Neuron (in vitro differentiated cells): ENCODE data around the gene NPAS3.

ENCODE experiments used
- H2AFZ ChIP-seq: one replicate; pipeline ENCODE4 v1.6.1; 2013; ENCODE audit warnings: low read depth, mild to moderate bottlenecking, inconsistent platforms, low read length, moderate library complexity
- H3K27me3 ChIP-seq: one replicate; pipeline ENCODE4 v1.6.1; 2013; ENCODE audit warnings: low read length; ENCODE audit not compliant: insufficient read depth
- H3K36me3 ChIP-seq: one replicate; pipeline ENCODE4 v1.6.1; 2013; ENCODE audit warnings: low read length; ENCODE audit not compliant: insufficient read depth
- H3K4me1 ChIP-seq: one replicate; pipeline ENCODE4 v1.6.1; 2013; ENCODE audit warnings: low read length; ENCODE audit not compliant: insufficient read depth
- H3K4me3 ChIP-seq: 2 replicates; pipeline ENCODE4 v1.5.1; 2013; ENCODE audit warnings: mild to moderate bottlenecking, low read length, moderate library complexity
- H3K9me3 ChIP-seq: one replicate; pipeline ENCODE4 v1.6.1; 2013; ENCODE audit warnings: low read length

NPAS3 gene

GRCh38 chr14:33279865-33280264, 341.2 kb downstream of the NPAS3 start:
- H3K27me3 ChIP-seq = no peaks in the 10 kb centered on the region
- H3K4me3 ChIP-seq = no peak overlapping the region
- no peaks in the 10 kb centered on the region for H3K36me3 ChIP-seq
- H3K9me3 ChIP-seq = no peaks in the 10 kb centered on the region
- H3K4me1 ChIP-seq = peaks cover 10% of the 10 kb centered on the region
- no peak overlapping the region for H2AFZ ChIP-seq

DNA sequence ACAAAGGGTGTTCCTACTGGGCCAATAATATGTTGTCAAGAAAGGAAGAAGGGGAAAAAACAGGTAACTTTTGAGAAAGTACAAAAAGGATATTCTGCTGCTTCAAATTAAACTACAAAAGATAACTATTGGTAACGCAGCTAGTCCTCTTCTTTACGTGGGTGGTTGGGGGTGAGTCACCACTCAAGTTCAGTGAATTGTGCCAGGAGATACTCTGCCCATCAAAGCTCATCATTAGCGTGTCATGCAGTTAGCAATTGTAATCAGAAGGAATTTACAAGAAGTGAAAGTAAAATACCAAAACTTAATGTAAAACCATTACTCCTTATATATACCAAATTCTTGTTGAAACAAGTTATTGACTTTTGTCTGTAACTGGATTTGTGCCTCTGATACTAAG, 342.0 kb downstream of the NPAS3 start:
- peaks cover 10% of the 10 kb centered on the region for H3K4me1 ChIP-seq
- no peak overlapping the region for H3K4me3 ChIP-seq
- no peak overlapping the region for H2AFZ ChIP-seq
- no peaks in the 10 kb centered on the region for H3K27me3 ChIP-seq
- H3K36me3 ChIP-seq = no peaks in the 10 kb centered on the region
- no peaks in the 10 kb centered on the region for H3K9me3 ChIP-seq

DNA sequence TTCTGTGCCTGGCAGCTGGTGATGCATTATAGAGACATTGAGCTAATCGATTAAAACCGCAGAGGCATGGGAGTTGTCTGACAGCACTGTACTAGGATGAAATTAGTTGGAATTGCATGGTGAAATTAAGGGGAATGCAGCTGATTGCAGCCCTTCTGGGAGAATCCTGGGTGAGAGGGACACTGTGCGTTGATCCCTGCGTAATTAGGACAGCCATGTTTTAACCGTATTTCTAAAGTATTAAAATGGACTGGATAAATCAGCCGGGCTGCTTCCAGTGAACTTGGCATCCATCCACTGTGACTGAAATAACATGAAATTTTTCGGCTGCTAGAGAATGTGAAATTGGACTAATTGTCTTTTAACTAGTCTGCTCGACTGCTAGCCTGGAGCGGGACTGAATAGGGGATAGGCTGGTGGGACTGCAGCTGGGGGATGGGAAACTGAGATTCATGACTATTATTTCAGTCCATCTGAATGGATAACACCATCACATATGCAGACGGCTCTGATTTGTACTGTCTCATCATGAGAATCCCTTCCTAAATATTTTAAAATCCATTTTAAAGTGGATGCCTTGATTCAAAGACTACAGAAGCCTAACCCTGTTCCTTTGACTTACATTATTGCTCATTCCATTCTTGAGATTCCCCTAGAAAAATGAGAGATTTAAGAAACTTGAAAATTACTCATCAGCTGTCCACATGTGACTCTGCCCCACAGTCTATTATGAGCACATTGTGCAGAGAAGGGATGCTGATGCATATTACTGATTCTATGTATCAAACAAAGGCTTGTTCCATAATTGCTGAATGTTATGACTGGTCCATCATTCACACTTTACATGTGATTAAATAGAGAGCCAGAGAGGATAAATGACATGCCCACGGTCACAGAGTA, 343.9 kb downstream of the NPAS3 start:
- no peaks in the 10 kb centered on the region for H3K9me3 ChIP-seq
- H3K4me3 ChIP-seq = no peak overlapping the region
- H3K4me1 ChIP-seq = peaks cover 10% of the 10 kb centered on the region
- no peak overlapping the region for H2AFZ ChIP-seq
- peaks cover 2% of the 10 kb centered on the region for H3K36me3 ChIP-seq
- no peaks in the 10 kb centered on the region for H3K27me3 ChIP-seq

GRCh38 chr14:33285902-33286700, 347.4 kb downstream of the NPAS3 start:
- Histone ChIP-seq H3K9me3 (no peaks in the 10 kb centered on the region), H3K27me3 (no peaks in the 10 kb centered on the region), H3K4me1 (peaks cover 10% of the 10 kb centered on the region), H2AFZ (no peak overlapping the region), H3K4me3 (no peak overlapping the region), H3K36me3 (peaks cover 5% of the 10 kb centered on the region)

GRCh38 chr14:33287189-33287588, 348.5 kb downstream of the NPAS3 start:
- H3K4me3 ChIP-seq = no peak overlapping the region
- peaks cover 2% of the 10 kb centered on the region for H3K9me3 ChIP-seq

DNA sequence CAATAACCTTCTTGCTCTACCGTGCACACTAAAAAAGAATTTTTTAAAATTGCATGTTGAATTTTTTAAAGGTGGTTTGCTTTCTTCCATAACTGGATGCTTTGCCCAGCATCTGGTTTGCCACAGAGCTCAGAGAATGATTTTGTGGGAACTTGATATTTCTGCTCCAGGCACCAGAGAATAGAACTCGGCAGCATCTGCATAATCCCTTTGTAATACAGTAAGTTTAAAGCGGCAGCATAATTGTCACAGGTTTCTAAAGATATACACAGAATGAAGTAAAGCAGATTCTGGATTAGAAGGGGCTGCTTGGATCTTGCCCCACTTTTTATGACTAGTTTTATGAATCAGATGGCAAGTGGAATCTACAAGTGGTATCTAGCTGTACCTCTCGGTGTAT, 352.0 kb downstream of the NPAS3 start:
- Histone ChIP-seq H3K36me3 (peaks cover 5% of the 10 kb centered on the region), H3K27me3 (no peaks in the 10 kb centered on the region), H3K4me1 (no peaks in the 10 kb centered on the region), H2AFZ (no peak overlapping the region), H3K9me3 (peaks cover 2% of the 10 kb centered on the region), H3K4me3 (no peak overlapping the region)

More at GRCh38 chr14:33287189-33287588, 348.5 kb downstream of the NPAS3 start:
- Histone ChIP-seq H3K36me3 (peaks cover 5% of the 10 kb centered on the region), H2AFZ (no peak overlapping the region), H3K27me3 (no peaks in the 10 kb centered on the region), H3K4me1 (peaks cover 9% of the 10 kb centered on the region)

GRCh38 chr14:33291529-33292104, 352.9 kb downstream of the NPAS3 start:
- Histone ChIP-seq H3K9me3 (peaks cover 2% of the 10 kb centered on the region), H3K4me3 (no peak overlapping the region), H3K4me1 (no peaks in the 10 kb centered on the region), H2AFZ (no peak overlapping the region), H3K27me3 (no peaks in the 10 kb centered on the region), H3K36me3 (peaks cover 5% of the 10 kb centered on the region)

- peaks cover 2% of the 10 kb centered on the region for H3K9me3 ChIP-seq
- H3K4me3 ChIP-seq = no peak overlapping the region
Measured at GRCh38 chr14:33294419-33294818, 355.7 kb downstream of the NPAS3 start.

GRCh38 chr14:33297565-33297964, 358.9 kb downstream of the NPAS3 start:
- Histone ChIP-seq H3K9me3 (no peaks in the 10 kb centered on the region), H2AFZ (no peak overlapping the region), H3K4me1 (no peaks in the 10 kb centered on the region), H3K4me3 (no peak overlapping the region), H3K27me3 (no peaks in the 10 kb centered on the region), H3K36me3 (no peaks in the 10 kb centered on the region)

More at GRCh38 chr14:33294419-33294818, 355.7 kb downstream of the NPAS3 start:
- no peaks in the 10 kb centered on the region for H3K4me1 ChIP-seq
- no peaks in the 10 kb centered on the region for H3K36me3 ChIP-seq
- no peak overlapping the region for H2AFZ ChIP-seq
- no peaks in the 10 kb centered on the region for H3K27me3 ChIP-seq

DNA sequence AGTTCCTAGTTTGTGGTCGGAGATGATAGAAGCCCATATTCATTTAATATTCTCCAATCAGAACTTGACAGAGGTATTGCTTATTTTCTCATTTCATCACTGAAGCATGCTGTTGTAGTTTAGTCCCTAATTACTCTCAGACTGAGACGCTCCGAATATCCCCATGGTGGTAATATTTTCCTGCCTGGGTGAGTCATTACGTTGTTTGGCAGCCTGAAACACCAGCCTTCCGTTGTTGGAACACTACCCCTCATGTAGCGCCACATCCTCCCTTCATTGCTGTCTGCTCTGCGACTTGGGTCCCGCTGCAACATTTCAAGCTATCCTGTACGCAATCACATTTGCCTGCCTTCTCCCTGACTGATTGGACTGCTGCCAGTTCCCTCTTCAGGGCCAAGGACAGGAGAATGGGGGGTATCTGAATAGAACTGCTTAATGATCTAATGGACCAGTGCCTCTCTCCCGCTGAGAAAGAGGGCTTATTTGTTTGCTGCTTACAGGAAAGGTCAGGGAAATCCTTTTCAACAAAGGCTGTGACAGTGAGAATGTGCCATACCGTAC, 369.1 kb downstream of the NPAS3 start:
- Histone ChIP-seq H3K4me3 (no peak overlapping the region), H3K36me3 (no peaks in the 10 kb centered on the region), H3K4me1 (peaks cover 24% of the 10 kb centered on the region), H2AFZ (no peak overlapping the region), H3K9me3 (no peaks in the 10 kb centered on the region), H3K27me3 (no peaks in the 10 kb centered on the region)

DNA sequence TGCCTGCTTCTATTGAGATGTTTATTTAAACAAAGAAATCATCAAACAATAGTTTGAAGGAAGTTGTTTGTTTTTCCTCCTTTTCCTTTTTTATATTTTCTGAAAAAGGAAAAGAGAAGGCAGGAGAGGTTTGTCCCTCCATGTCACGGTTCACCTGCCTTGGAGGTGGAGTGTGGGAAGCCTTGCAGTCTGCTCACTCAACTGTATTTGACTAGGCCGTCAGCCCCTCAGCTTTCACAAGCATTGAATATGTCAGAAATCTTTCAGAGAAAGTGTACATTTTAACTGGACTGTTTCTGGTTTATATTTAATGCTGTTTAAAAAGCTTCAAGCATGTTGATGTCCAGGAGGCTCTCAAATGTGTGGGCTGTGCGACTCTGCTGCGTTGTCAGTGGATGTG, 370.4 kb downstream of the NPAS3 start:
- Histone ChIP-seq H3K4me1 (peaks cover 36% of the 10 kb centered on the region), H3K27me3 (no peaks in the 10 kb centered on the region), H2AFZ (no peak overlapping the region)

GRCh38 chr14:33315217-33315616, 376.5 kb downstream of the NPAS3 start:
- H3K4me3 ChIP-seq = no peak overlapping the region
- no peaks in the 10 kb centered on the region for H3K9me3 ChIP-seq
- no peak overlapping the region for H2AFZ ChIP-seq
- peaks cover 21% of the 10 kb centered on the region for H3K4me1 ChIP-seq
- no peaks in the 10 kb centered on the region for H3K36me3 ChIP-seq
- H3K27me3 ChIP-seq = no peaks in the 10 kb centered on the region

More for the DNA sequence above, 370.4 kb downstream of the NPAS3 start:
- Histone ChIP-seq H3K4me3 (no peak overlapping the region), H3K36me3 (no peaks in the 10 kb centered on the region), H3K9me3 (no peaks in the 10 kb centered on the region)

GRCh38 chr14:33315721-33316120, 377.0 kb downstream of the NPAS3 start:
- Histone ChIP-seq H3K4me1 (peaks cover 21% of the 10 kb centered on the region), H3K36me3 (no peaks in the 10 kb centered on the region), H3K27me3 (no peaks in the 10 kb centered on the region), H3K9me3 (no peaks in the 10 kb centered on the region), H2AFZ (no peak overlapping the region), H3K4me3 (no peak overlapping the region)
